GM10266 (cell line): Measurements from ENCODE around the gene NPR3.

Experiments used
- DNase-seq: peaks from one replicate; pipeline ENCODE4 v3.0.0; 2012; ENCODE audit errors: extremely low spot score
- CTCF ChIP-seq: IDR thresholded peaks from 2 replicates; pipeline ENCODE4 v1.5.1; 2012; ENCODE audit warnings: mild to moderate bottlenecking, low read depth; ENCODE audit not compliant: control insufficient read depth, insufficient read depth; ENCODE audit errors: missing control alignments

NPR3 gene

GRCh38 chr5:32736842-32737241 is 25.7 kb downstream of the NPR3 start:
- no peak for TF ChIP-seq CTCF
- no peak for DNase-seq

DNA sequence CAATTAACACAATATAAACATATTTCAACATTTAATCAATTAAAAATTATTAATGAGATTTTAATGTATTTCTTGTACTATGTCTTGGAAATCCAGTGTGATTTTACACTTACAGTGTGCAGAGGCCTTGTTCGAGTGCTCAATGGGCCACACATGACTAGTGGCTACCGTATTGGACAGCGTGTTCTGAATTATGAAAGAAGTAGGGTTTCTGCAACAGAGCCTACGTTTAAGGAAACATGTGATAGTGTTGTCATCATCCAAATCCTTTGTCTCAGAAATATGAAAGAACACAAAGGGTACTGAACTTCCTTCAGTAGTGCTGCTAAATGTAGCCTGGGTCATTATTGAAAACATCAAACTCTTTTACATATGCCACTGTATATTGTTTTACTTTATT is 29.5 kb downstream of the NPR3 start:
- DNase-seq: no peak
- no peak for TF ChIP-seq CTCF

- no peak for TF ChIP-seq CTCF
These were observed 34.2 kb downstream of the NPR3 start for GRCh38 chr5:32745317-32745716.

GRCh38 chr5:32752411-32752810 is 41.3 kb downstream of the NPR3 start:
- no peak for DNase-seq
- no peak for TF ChIP-seq CTCF

More at GRCh38 chr5:32745317-32745716, 34.2 kb downstream of the NPR3 start:
- no peak for DNase-seq

DNA sequence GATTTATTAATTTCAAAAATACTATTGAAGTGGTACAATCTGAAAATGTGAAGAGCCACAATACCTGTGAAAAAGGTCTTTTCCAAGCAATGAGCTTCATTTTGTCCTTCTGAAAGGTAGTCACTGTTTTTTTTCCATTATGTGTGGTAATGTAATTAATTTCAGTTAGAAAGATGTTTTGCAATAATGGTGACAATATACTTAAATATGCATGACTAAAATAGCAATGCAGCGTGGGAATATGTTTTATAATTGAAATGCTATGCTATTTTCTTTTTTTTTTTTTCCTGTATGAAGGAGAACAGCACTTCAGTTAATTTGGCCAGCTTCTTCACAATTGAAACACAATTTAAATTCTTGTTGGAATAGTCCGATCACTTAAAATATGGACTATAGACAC is 41.9 kb downstream of the NPR3 start:
- no peak for DNase-seq
- no peak for TF ChIP-seq CTCF

DNA sequence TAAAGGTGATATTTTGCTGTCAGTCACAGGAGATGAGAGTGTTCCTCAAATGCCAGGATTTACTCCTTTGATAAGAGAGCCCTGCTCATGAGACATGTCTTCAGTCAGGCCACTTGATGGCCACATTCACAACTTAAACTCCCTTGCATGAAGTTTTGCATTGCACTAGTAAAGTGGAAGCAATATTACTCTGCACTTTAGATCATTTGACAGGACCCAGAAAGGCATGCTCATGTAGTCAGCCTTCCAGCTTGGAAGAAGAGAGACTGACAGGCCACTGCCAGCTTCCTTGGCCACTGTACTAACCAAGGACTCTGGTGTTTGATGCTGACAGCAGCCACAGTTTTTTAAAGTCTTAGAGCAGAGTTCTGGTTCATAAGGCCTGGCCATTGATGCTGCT is 42.6 kb downstream of the NPR3 start:
- no peak for TF ChIP-seq CTCF
- no peak for DNase-seq

DNA sequence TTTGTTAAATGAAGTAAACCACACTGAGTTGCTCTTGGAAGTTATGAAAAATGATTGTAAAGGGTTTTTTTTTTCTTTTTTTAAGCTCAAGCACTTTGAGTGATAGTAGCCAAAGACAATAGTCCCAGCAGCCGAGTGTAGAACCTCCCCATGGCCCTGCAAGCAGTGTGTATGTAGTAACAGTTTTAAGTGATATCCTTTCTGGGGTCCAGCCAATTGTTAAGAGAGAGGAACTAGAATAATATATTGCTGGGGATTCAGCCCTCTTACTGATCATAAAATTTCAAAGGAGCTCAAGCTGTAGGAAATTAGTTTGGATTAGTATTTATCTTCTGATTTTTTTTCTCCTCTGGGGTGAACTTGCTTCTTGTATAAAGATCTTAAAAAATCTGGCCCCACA is 43.2 kb downstream of the NPR3 start:
- no peak for DNase-seq
- no peak for TF ChIP-seq CTCF
